KOPT-K1 (cell line): ENCODE results near the gene NCEH1.
"Not testable (repeated sequence)": the region's sequence is repeated elsewhere in the genome, so short reads cannot be mapped to it uniquely, and the experiment has no call there.

Experiments used
- H3K27ac ChIP-seq: fragments of 200-600 bp; sonication (generic); 2 replicates; pipeline ENCODE4 v1.5.1; 2016; ENCODE audit warnings: antibody characterized with exemption, mild to moderate bottlenecking, low read depth, low read length; ENCODE audit not compliant: poor library complexity, severe bottlenecking
- H3K36me3 ChIP-seq: fragments of 200-600 bp; sonication (generic); 2 replicates; pipeline ENCODE4 v1.5.1; 2017; ENCODE audit warnings: antibody characterized with exemption, mild to moderate bottlenecking, low read length, moderate library complexity; ENCODE audit not compliant: insufficient read depth
- H3K9me3 ChIP-seq: fragments of 200-600 bp; sonication (generic); 2 replicates; pipeline ENCODE4 v1.5.1; 2017; ENCODE audit warnings: antibody characterized with exemption, low read length, mild to moderate bottlenecking; ENCODE audit not compliant: insufficient read depth, poor library complexity, severe bottlenecking

NCEH1 gene, protein sequence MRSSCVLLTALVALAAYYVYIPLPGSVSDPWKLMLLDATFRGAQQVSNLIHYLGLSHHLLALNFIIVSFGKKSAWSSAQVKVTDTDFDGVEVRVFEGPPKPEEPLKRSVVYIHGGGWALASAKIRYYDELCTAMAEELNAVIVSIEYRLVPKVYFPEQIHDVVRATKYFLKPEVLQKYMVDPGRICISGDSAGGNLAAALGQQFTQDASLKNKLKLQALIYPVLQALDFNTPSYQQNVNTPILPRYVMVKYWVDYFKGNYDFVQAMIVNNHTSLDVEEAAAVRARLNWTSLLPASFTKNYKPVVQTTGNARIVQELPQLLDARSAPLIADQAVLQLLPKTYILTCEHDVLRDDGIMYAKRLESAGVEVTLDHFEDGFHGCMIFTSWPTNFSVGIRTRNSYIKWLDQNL

DNA sequence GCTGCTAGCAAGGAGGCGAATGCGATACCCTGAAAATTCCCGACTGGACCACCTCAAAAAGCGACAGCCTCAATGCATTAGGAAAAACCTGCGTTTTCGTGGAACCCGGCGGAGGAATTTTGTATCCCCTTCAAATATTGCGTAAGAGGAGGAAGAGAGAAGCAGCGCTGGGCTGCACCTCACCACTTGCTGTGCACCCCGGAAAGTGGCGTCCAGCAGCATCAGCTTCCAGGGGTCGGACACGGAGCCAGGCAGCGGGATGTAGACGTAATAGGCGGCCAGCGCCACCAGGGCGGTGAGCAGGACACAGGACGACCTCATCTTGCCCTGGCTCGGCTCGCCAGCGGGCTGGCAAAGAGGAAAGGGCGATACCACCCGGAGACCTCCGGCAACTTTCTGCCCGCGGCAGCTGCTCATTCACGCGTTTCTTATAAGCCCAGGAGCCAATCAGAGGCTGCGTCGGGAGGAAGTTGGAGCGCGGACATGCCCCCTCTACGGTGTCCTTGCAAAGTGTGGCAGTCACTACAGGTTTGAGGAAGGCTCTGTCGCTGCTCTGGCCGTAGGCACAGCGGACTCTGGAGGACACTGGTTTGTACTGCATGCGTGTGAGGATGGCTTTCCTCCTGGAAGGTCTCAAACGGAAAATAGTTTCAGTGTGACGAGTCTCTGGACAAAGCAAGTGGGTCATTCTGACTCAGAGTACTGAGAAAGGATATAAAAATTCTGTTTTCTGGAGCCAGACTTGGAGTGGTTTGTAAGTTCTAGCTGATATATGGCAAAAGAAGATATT, at the start of gene NCEH1:
Gene NCEH1 (minus strand): TSS at position 404 of the 790 bp plus-strand sequence. CDS start 83 bp downstream, at position 321.
- Histone ChIP-seq H3K27ac (peak within 1 kb of the TSS; percentile 51), H3K9me3 (no peaks in the 10 kb centered on the region), H3K36me3 (no peaks in the 10 kb centered on the region)

DNA sequence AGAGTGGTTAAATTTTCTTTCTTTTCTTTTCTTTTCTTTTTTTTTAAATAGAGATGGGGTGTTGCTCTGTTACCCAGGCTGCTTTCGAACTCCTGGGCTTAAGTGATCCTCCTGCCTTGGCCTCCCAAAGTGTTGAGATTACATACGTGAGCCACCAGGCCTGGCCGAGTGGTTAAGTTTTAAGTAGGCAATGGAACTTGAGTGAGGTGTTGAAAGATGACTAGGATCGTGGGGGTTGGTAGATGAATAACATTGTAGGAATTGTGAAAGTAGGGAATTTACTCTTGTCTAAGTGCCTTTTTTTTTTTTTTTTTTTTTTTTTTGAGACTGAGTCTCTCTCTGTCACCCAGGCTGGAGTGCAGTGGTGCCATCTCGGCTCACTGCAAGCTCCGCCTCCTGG, 49.5 kb upstream of the NCEH1 start:
- peaks cover 100% of the 10 kb centered on the region for H3K36me3 ChIP-seq
- H3K9me3 ChIP-seq, H3K27ac ChIP-seq: not testable (repeated sequence)

DNA sequence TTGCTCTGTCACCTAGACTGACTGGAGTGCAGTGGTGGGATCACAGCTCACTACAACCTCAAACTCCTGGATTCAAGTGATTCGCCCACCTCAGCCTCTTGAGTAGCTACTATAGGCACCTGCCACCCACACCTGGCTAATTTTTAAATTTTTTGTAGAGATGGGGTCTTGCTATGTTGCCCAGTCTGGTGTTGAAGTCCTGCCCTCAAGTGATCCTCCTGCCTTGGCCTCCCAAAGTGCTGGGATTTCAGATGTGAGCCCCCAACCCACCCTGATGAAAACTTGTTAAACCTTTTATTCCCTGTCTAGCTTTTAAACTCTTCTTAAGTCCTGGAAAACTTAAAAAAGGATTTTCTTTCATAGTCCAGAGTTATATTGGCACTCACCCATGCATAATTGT, 42.3 kb upstream of the NCEH1 start:
- peak overlapping the region; percentile 92 for H3K27ac ChIP-seq
- peaks cover 58% of the 10 kb centered on the region for H3K36me3 ChIP-seq
- H3K9me3 ChIP-seq = no peaks in the 10 kb centered on the region

DNA sequence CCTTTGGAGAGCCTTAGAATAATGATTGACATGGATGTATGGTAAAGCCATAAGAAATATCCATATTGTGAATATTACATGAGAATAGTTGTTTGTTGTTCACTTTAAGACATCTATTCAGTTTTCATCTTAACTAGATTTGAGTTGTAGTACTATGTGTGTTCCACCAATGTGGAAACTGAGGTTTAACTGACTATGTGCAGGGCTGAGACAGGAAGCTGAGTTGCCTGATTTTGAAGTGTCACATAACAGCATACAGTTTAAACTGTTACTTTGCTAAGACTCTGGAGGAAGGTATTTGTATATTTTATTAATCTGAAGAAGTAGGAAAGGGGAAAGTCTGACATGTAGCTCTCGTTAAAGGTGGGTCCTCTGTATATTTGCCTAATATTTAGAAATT, 41.8 kb upstream of the NCEH1 start:
- Histone ChIP-seq H3K9me3 (no peaks in the 10 kb centered on the region), H3K27ac (peak overlapping the region; percentile 92), H3K36me3 (peaks cover 53% of the 10 kb centered on the region)

DNA sequence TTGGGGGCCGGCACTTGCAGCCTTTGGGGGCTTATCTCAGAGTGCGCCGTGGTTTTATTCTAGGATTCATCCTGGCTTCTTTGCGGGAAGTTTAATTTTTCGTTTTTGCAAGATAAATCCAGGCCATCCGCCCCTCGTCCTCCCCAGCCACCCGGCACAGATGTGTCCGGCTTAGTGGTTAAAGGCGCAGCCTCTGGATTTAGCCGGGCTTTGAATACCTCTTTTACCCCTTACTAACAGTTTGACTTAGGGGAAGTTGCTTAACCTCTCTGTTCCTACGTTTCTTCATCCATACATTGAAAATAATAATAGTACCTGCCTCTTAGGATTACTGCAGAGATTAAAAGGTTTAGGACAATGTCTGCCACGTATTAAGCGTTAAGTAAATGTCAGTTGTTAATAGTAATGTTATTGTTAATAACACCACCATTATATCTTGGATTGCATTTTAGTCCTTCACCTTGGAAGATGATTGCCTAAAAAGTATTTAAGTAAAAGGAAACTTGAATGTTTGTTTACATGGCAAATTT, 40.4 kb upstream of the NCEH1 start:
- peak overlapping the region; percentile 92 for H3K27ac ChIP-seq
- H3K36me3 ChIP-seq = peaks cover 39% of the 10 kb centered on the region
- H3K9me3 ChIP-seq = no peaks in the 10 kb centered on the region

DNA sequence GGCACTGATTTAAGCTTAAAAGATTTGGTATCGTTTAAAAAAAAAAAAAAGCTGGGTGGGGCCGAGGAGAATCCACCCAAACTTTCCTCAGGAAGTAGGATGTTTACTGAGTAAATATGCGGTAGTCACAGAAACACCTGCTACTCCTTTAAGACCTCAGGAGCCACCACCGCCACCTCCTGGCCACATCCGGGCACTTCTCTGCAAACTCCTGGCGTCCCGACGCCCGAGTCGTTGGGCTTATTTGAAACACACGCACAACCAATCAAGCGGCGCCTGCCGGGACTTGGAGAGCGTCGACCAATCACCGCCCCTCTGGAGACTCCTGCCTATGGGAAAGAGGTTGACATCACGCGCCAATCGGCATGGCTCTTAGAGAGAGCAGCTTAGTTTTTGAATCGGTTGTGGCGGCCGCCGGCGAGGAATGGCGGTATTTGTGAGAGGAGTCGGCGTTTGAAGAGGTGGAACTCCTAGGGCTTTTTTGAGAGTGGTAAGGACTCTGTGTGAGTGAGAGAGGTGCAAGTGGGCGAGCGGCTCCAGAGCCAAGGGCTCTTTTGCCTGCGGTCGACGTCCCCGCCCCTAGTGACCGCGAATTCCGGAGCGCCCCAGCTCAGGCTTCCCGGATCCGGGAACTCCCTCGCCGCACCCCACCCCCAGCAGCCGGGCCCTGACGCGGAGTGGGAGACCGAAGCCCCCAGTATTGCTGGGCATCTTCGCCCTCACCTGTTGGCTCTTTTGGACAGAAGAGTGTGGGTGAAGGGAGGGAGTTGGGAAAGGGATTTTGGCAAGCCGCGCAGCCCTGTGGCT, 39.7 kb upstream of the NCEH1 start, which contains the start of gene ECT2:
Gene ECT2 (plus strand): TSS at position 359 of the 807 bp plus-strand sequence. CDS start 3,805 bp downstream, outside the sequence.
- Histone ChIP-seq H3K27ac (peak within 1 kb of the TSS; percentile 92), H3K9me3 (no peaks in the 10 kb centered on the region), H3K36me3 (peaks cover 32% of the 10 kb centered on the region)

DNA sequence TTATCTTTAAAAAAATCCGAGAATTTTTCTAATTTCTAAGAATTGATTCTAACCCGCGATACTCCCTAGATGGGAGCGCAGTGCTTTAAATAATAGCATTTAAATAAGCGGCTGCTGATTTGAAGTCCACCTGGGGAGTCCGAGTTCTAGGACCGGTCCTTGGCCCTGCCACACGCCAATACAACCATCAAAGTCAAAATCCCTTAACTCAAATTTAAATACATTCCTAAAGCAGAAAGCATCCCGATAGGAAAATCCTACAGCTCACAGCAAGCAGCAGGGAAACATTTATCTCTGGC, 39.2 kb upstream of the NCEH1 start:
- peak overlapping the region; percentile 92 for H3K27ac ChIP-seq
- peaks cover 26% of the 10 kb centered on the region for H3K36me3 ChIP-seq
- H3K9me3 ChIP-seq = no peaks in the 10 kb centered on the region

DNA sequence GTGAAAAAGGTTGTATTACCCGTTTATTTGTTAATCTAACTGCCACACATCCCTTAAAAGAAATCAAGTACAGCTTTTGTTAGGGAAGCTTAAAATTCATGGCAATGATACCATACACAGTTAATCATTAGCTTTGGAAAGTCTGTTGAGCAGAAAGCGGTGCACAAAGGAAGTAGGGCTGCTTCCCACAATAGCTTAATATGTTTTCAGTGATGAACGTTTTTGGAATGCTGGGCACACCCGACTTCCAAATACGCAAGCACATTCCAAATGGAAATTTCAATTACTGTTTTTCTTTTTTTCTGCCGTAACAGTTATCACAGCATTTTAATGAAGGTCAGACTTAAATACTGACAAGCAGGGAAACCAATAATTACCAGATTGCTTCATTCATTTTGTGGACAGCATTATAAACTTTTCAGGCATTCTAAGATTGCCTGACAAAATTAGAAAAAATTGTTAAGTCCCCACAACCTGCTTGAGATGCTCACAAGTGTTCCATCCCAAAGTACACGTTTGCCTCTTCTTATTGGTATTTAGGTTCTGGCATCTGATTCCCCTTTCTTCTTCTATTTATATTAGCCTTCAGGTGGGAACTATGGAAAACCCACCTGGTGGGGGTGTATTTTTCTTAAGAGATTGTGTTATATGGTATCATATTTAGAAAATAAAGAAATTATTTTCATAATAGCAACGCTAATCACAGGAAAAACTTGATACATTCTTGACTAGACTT, 38.5 kb upstream of the NCEH1 start:
- Histone ChIP-seq H3K27ac (peak overlapping the region; percentile 92), H3K9me3 (no peaks in the 10 kb centered on the region), H3K36me3 (peaks cover 20% of the 10 kb centered on the region)

DNA sequence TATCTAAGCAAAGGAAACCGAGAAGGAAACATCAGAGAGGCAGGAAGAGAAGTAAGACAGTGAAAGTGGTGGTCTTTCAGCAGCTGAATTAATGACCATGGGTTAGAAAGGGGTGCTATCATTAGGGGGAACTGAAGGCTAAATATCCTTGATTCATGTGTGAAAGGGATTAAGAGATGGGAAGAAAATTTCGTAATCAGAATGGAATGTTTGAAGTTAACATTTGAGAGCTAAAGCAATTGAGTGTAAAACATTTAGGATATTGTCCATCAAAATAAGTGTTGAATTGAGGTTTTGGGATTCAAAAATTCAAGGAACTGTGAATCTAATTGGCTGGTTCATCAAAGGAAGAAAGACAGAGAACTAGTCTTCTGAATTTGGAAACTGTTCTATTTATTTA, 35.6 kb upstream of the NCEH1 start:
- Histone ChIP-seq H3K27ac (no peak overlapping the region), H3K36me3 (no peaks in the 10 kb centered on the region), H3K9me3 (no peaks in the 10 kb centered on the region)

DNA sequence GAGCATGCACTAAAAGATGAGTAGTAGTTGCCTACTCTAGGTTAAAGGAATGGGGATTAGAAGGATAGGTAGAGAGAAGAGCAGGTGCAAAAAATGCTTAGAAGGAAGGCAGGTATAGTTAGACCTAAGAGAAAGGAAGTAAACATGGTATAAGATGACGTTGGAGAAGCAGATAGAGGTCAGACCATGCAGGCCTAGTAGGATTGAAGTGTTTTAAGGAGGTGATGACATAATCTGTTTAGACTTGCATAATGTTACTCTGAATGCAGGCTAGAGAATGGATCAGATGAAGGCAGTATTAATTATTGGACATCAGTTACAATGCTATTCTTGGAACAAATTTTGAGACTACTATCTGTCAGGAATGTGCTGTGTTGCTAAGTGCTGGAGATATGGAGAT, 28.6 kb upstream of the NCEH1 start:
- H3K36me3 ChIP-seq = no peaks in the 10 kb centered on the region
- H3K27ac ChIP-seq = no peak overlapping the region

DNA sequence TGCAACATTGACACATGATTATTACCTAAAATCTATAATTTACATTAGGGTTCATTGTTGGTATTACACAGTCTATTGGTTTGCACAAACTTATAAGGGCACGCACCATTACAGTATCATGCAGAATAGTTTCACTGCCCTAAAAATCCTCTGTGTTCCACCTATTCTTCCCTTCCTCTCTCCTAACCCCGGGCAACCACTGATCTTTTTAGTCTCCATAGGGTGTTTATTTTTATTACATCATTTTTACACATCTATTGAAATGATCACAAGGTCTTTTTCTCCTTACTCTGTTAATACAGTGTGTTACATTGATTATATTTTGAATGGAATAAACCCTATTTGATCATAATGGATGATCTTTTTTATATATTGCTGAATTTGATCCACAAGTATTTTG, 24.1 kb upstream of the NCEH1 start:
- H3K27ac ChIP-seq = no peak overlapping the region
- H3K9me3 ChIP-seq = no peaks in the 10 kb centered on the region
- H3K36me3 ChIP-seq = no peaks in the 10 kb centered on the region

More for the DNA sequence above, 28.6 kb upstream of the NCEH1 start:
- no peaks in the 10 kb centered on the region for H3K9me3 ChIP-seq

DNA sequence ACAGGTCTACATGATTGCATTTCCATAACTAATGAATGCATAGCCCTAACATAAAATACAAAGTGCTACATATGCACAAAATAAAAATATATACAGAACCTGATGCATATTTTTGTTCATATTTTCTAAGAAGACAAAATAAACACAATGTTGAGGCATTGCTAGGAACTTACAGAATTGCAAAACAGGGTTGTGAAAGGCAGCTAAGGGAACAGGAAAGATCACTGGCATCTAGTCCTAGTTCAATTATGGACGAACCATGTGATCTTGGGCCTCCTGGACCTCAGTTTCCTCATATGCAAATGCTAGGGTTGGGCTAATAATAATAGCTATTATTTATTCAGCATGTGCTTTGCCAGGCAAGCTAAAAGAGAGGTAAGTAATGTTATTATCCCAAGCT, 15.5 kb upstream of the NCEH1 start:
- Histone ChIP-seq H3K9me3 (no peaks in the 10 kb centered on the region), H3K27ac (no peak overlapping the region), H3K36me3 (no peaks in the 10 kb centered on the region)

DNA sequence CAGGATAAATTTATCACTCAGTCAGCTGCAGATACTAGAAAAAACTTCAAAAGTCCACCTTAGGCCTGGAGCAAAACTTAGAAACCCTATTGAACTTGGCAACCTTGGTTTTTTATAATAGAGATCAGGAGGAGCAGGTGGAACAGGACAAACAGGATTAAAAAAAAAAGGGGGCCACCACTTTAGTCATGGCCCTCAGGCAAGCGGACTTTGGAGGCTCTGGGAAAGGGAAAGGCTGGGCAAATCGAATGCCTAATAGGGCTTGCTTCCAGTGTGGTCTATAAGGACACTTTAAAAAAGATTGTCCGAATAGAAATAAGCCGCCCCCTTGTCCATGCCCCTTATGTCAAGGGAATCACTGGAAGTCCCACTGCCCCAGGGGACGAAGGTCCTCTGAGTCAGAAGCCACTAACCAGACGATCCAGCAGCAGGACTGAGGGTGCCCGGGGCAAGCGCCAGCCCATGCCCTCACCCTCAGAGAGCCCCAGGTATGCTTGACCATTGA, 11.7 kb upstream of the NCEH1 start:
- peaks cover 12% of the 10 kb centered on the region for H3K9me3 ChIP-seq
- not testable (repeated sequence) for H3K27ac ChIP-seq, H3K36me3 ChIP-seq

DNA sequence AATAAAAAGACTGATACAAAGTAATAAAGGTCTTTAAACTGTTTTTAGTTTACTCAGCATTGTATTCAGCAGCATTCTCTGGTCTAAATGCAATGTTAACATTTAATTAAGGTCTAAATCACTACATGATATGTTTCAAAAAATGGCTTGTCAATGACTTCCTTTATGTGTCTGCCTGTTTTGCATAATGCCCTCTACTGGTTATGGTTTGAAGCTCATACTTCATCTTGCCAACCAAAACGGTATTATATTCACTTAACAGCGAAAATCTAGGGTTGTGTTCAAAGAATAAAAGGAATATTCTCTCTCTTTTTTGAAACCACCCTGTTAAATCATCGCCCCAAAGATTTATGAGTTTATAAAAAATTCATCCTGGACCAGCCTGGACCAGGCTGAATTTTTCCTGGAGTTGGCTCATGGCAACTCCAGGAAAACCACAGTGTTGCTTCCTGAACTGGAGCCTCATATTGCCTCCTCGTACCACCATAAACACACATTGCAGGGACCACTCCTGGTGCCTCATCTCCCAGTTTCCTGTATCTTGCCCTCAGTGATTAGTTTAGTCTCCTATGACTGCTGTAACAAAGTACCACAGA, 6.7 kb upstream of the NCEH1 start:
- no peaks in the 10 kb centered on the region for H3K36me3 ChIP-seq
- no peak overlapping the region for H3K27ac ChIP-seq
- H3K9me3 ChIP-seq = peaks cover 12% of the 10 kb centered on the region
